ENCODE results near the gene REM2.

- TF ChIP-seq CTCF (conservative IDR thresholded peaks at IDR 0.05 in 1 of 2, IDR thresholded peaks at IDR 0.05 in 1 of 2; ENCODE audit: extremely low read depth in 1 of 2, insufficient read depth in 1 of 2, low read depth in 1 of 2, low read length in 2 of 2) (no peak), EZH2 (IDR thresholded peaks at IDR 0.05; ENCODE audit: borderline replicate concordance, low read length) (no peak)
Measured at GRCh38 chr14:22910916-22911315, 27.9 kb downstream of the REM2 start.

All from mammary epithelial cell (primary cell).